HCT116 (cell line): ENCODE measurements around the gene STX12. TPM values are rescaled to one million over a fixed set of nuclear protein-coding genes. Genes with fewer than 3 reads are reported as not detected.

Source experiments
- ATAC-seq: fragments of 200-7000 bp; cut with Tn5 transposase; 2 replicates; pipeline ENCODE4 v1.9.1; 2020; ENCODE audit warnings: mild to moderate bottlenecking, moderate library complexity
- BruUV-seq: library from RNA; stranded (reverse); fragments of 400-500 nt; replicated peaks from 2 replicates; lab custom pipeline; 2021; lab: Mats Ljungman, UMichigan
- CTCF ChIA-PET: fragments of 300-600 bp; sonication (Branson Sonifier 250); formaldehyde crosslinking; loops from one replicate; lab custom pipeline; 2021; ENCODE audit warnings: antibody characterized with exemption; lab: Charles Lee
- POLR2A ChIA-PET: fragments of 300-600, 350-600 bp; sonication (Branson Sonifier 250); formaldehyde crosslinking; loops from one replicate; lab custom pipeline; 2021; ENCODE audit warnings: antibody characterized with exemption; lab: Charles Lee
- RAD21 ChIA-PET, 2 experiments: fragments of 300-600 bp; sonication (Branson Sonifier 250); formaldehyde crosslinking; loops; one replicate each; lab custom pipeline; 2023; ENCODE audit warnings: low total read pairs in 2 of 2; ENCODE audit not compliant: uncharacterized antibody in 2 of 2, unreplicated experiment in 2 of 2, low non-redundant PET in 1 of 2; lab: Charles Lee
- DNase-seq: peaks from one replicate; pipeline ENCODE4 v3.0.0-alpha.2; 2010; ENCODE audit warnings: low read depth, low spot score
- H2AFZ ChIP-seq: fragments of 200-600 bp; shearing (Covaris generic), sonication (generic); 2 replicates; pipeline ENCODE4 v1.6.1; 2017; ENCODE audit warnings: low read depth, mixed run types, mixed read lengths, antibody characterized with exemption, low read length; ENCODE audit not compliant: poor library complexity, severe bottlenecking
- H3K27ac ChIP-seq: 2 replicates; pipeline ENCODE4 v1.5.1; 2012; ENCODE audit warnings: low read depth, low read length
- H3K27me3 ChIP-seq: fragments of 200-600 bp; sonication (generic); 2 replicates; pipeline ENCODE4 v1.6.1; 2016; ENCODE audit warnings: mixed run types, low read length, mixed read lengths; ENCODE audit not compliant: insufficient read depth
- H3K36me3 ChIP-seq, 2 experiments: fragments of 200-500 bp in 1 of 2; fragments of 200-600 bp in 1 of 2; sonication (Bioruptor generic) in 1 of 2; sonication (generic) in 1 of 2; 2 replicates each; pipeline versions ENCODE4 v1.5.1 to v1.6.1; 2014 to 2016; ENCODE audit warnings: low read length in 2 of 2, inconsistent platforms in 1 of 2, mixed read lengths in 1 of 2, mixed run types in 1 of 2; ENCODE audit not compliant: insufficient read depth in 2 of 2, control insufficient read depth in 1 of 2
- H3K4me1 ChIP-seq, 2 experiments: fragments of 200-600 bp in 1 of 2; sonication (generic) in 1 of 2; 2 replicates each; pipeline versions ENCODE4 v1.5.1 to v1.6.1; 2012 to 2017; ENCODE audit warnings: low read length in 2 of 2, inconsistent platforms in 1 of 2, mild to moderate bottlenecking in 1 of 2, mixed read lengths in 1 of 2, mixed run types in 1 of 2, moderate library complexity in 1 of 2; ENCODE audit not compliant: insufficient read depth in 2 of 2, control insufficient read depth in 1 of 2
- H3K4me2 ChIP-seq: fragments of 200-600 bp; sonication (generic); 2 replicates; pipeline ENCODE4 v1.6.1; 2017; ENCODE audit warnings: mixed run types, low read length, mixed read lengths
- H3K4me3 ChIP-seq, 2 experiments: fragments of 200-600 bp in 1 of 2; sonication (generic) in 1 of 2; replicated peaks in 1 of 2; 2 replicates each; pipeline ENCODE4 v1.5.1; 2011 to 2016; ENCODE audit warnings: low read length in 2 of 2, control low read depth in 1 of 2, low read depth in 1 of 2, mild to moderate bottlenecking in 1 of 2, mixed read lengths in 1 of 2, mixed run types in 1 of 2
- H3K79me2 ChIP-seq: fragments of 200-600 bp; sonication (generic); 2 replicates; pipeline ENCODE4 v1.6.1; 2017; ENCODE audit warnings: mild to moderate bottlenecking, mixed run types, low read length, moderate library complexity, mixed read lengths; ENCODE audit not compliant: insufficient read depth
- H3K9ac ChIP-seq: fragments of 200-600 bp; sonication (generic); 2 replicates; pipeline ENCODE4 v1.6.1; 2016; ENCODE audit warnings: low read length, mixed read lengths
- H3K9me2 ChIP-seq: fragments of 200-600 bp; sonication (generic), shearing (Covaris generic); 2 replicates; pipeline ENCODE4 v1.6.1; 2017; ENCODE audit warnings: mixed run types, mild to moderate bottlenecking, moderate library complexity; ENCODE audit not compliant: insufficient read depth
- H3K9me3 ChIP-seq, 2 experiments: fragments of 200-500 bp in 1 of 2; fragments of 200-600 bp in 1 of 2; sonication (Bioruptor generic) in 1 of 2; sonication (generic) in 1 of 2; 2 replicates each; pipeline ENCODE4 v1.6.1; 2014 to 2017; ENCODE audit warnings: low read length in 2 of 2, mixed read lengths in 2 of 2, inconsistent platforms in 1 of 2, low read depth in 1 of 2, mild to moderate bottlenecking in 1 of 2, mixed run types in 1 of 2, moderate library complexity in 1 of 2; ENCODE audit not compliant: control insufficient read depth in 1 of 2, insufficient read depth in 1 of 2
- H4K20me1 ChIP-seq: fragments of 200-600 bp; sonication (generic), shearing (Covaris generic); 2 replicates; pipeline ENCODE4 v1.6.1; 2017; ENCODE audit warnings: mixed run types, mild to moderate bottlenecking, moderate library complexity; ENCODE audit not compliant: insufficient read depth
- CEBPB ChIP-seq: IDR thresholded peaks from 2 replicates; pipeline ENCODE4 v1.6.1; 2012; ENCODE audit warnings: low read depth
- FOSL1 ChIP-seq: IDR thresholded peaks from 2 replicates; pipeline ENCODE4 v1.6.1; 2012; ENCODE audit warnings: low read depth
- JUND ChIP-seq: IDR thresholded peaks from 2 replicates; pipeline ENCODE4 v1.6.1; 2012
- POLR2A ChIP-seq: IDR thresholded peaks from 2 replicates; pipeline ENCODE4 v1.7.0; 2011; ENCODE audit warnings: borderline replicate concordance; ENCODE audit not compliant: insufficient read depth, insufficient read length; ENCODE audit errors: extremely low read depth
- POLR2AphosphoS5 ChIP-seq: IDR thresholded peaks from 2 replicates; pipeline ENCODE4 v1.6.1; 2011; ENCODE audit warnings: mild to moderate bottlenecking, low read depth, low read length, moderate library complexity
- RAD21 ChIP-seq: IDR thresholded peaks from 2 replicates; pipeline ENCODE4 v1.6.1; 2012; ENCODE audit warnings: low read depth, mild to moderate bottlenecking
- REST ChIP-seq: IDR thresholded peaks from 2 replicates; pipeline ENCODE4 v1.6.1; 2012; ENCODE audit warnings: low read depth
- SIN3A ChIP-seq: IDR thresholded peaks from 2 replicates; pipeline ENCODE4 v1.6.1; 2012; ENCODE audit warnings: low read depth
- SP1 ChIP-seq: IDR thresholded peaks from 2 replicates; pipeline ENCODE4 v1.6.1; 2012; ENCODE audit warnings: low read depth
- SRF ChIP-seq: IDR thresholded peaks from 2 replicates; pipeline ENCODE4 v1.6.1; 2012; ENCODE audit warnings: low read depth
- TCF7L2 ChIP-seq: IDR thresholded peaks from 2 replicates; pipeline ENCODE4 v1.7.0; 2011; ENCODE audit warnings: borderline replicate concordance, inconsistent platforms; ENCODE audit not compliant: insufficient read depth, insufficient read length; ENCODE audit errors: extremely low read depth
- YY1 ChIP-seq: IDR thresholded peaks from 2 replicates; pipeline ENCODE4 v1.6.1; 2011; ENCODE audit warnings: low read length, low read depth, moderate library complexity, mild to moderate bottlenecking; ENCODE audit not compliant: insufficient replicate concordance; ENCODE audit errors: extremely low read depth
- ZNF274 ChIP-seq: fragments of 200-500 bp; sonication (Bioruptor generic); IDR thresholded peaks from 2 replicates; pipeline ENCODE4 v1.6.1; 2014; ENCODE audit warnings: mild to moderate bottlenecking, low read depth, low read length, inconsistent platforms
- intact Hi-C: fragments of 100-400 bp; cut with micrococcal nuclease; formaldehyde crosslinking; loops from 2 replicates; pipeline ENCODE4 v1.10.0; 2022
- total RNA-seq: library from RNA; stranded (reverse); gene quantifications from one replicate; pipeline ENCODE4 v1.2.1, GENCODE V29; 2021; ENCODE audit not compliant: unreplicated experiment

Gene STX12
- total RNA-seq, 1 experiment from 2014 or later, result 27.6 TPM

- Histone ChIP-seq H3K27me3 (no peaks in the 10 kb centered on the region), H4K20me1 (no peaks in the 10 kb centered on the region), H3K4me3 (no peak overlapping the region), H3K4me1 (no peaks in the 10 kb centered on the region), H2AFZ (no peak overlapping the region), H3K27ac (no peak overlapping the region), H3K79me2 (no peaks in the 10 kb centered on the region), H3K4me2 (no peak overlapping the region), H3K9me3 (no peaks in the 10 kb centered on the region), H3K9ac (no peak overlapping the region), H3K36me3 (peaks cover 2 to 4% of the 10 kb centered on the region in 2 experiments; a peak in 2 of 4 replicates), H3K9me2 (no peaks in the 10 kb centered on the region)
- intact Hi-C loops, result no loop called here
- no peak for DNase-seq
- POLR2A ChIA-PET, result no interaction called here
- no peak for ATAC-seq
- CTCF ChIA-PET, result no interaction called here
- no TSS peak for BruUV-seq
- RAD21 ChIA-PET, result no interaction called here
- TF ChIP-seq REST, result no peak
- TF ChIP-seq CEBPB, result no peak
- TF ChIP-seq POLR2A, result no peak
- TF ChIP-seq YY1, result no peak
- TF ChIP-seq TCF7L2, result no peak
- no peak for TF ChIP-seq SP1
- TF ChIP-seq JUND, result no peak
- TF ChIP-seq ZNF274, result no peak
- TF ChIP-seq POLR2AphosphoS5, result no peak
- TF ChIP-seq FOSL1, result no peak
- no peak for TF ChIP-seq SRF
- no peak for TF ChIP-seq RAD21
- no peak for TF ChIP-seq SIN3A
These were observed 20.7 kb upstream of the STX12 start for GRCh38 chr1:27752360-27752759.
